EL (cell line): ENCODE data around the gene ALG9.
A peak's percentile ranks its signal among the peaks of the same experiment; 100 is the strongest.

ENCODE experiments used
- DNase-seq: peaks from one replicate; pipeline ENCODE4 v3.0.0-alpha.2; 2016

ALG9 gene

DNA sequence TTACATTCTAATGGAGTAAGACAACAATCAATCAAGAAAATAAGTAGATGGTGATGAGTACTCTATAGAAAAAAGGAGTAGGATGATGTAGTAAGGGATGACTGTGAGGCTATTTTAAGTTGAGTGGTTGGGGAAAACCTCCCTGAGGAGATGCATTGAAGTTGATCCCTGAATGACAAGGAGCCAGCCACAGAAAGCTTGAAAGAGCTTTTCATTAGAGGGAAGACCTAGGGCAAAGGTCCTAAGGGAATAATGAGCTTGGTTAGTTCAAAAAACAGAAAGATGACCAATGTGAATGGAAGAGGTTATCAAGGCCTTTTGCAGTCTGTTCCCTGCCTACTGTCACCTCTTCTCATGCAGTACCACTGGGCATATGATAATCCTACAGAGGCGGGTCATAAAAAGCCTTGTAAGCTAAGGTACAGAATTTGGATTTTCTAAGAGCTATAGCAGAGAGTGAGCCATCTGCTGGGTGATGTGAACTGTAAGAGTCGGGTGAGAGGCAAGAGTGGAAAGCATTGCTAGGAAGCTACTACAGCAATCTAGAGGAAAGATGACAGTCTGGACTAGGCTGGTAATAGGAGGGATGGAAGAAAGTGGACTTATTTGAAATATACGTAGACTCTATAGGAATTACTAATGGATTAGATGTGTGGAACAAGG, 108.3 kb downstream of the ALG9 start:
- no peak for DNase-seq

DNA sequence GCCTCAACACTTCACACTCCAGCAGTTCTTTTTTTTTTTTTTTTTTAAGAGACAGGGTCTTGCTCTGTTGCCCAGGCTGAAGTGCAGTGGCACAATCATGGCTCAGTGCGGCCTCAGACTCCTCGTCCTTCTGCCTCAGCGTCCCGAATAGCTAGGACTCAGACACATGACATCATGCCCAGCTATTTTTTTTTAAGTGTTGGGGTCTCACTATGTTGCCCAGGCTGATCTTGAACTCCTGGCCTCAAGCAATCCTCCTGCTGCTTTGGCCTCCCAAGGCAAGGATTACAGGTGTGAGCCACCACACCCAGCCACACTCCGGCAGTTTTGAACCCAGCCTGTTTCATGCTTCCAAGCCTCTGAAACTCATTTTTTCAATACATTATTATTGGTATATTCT, 108.9 kb downstream of the ALG9 start:
- no peak for DNase-seq

DNA sequence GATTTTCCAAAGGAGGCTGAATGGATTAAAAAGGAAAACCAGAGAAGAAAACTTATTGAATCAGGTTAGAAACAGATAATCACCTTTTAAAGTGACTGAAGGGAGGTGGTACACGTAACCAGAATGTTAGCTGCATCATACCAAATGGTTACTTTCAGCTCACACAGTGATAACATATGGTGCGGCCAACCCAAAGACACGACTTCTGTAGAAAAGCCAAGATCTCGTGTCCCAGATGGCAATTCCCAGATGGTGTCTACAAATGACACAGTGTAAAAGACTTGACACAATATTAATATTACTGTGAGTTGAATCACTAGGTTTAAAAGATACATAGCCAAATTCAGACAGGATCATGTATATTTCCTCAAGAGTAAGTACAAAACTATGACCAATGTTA, 110.3 kb downstream of the ALG9 start:
- no peak for DNase-seq

DNA sequence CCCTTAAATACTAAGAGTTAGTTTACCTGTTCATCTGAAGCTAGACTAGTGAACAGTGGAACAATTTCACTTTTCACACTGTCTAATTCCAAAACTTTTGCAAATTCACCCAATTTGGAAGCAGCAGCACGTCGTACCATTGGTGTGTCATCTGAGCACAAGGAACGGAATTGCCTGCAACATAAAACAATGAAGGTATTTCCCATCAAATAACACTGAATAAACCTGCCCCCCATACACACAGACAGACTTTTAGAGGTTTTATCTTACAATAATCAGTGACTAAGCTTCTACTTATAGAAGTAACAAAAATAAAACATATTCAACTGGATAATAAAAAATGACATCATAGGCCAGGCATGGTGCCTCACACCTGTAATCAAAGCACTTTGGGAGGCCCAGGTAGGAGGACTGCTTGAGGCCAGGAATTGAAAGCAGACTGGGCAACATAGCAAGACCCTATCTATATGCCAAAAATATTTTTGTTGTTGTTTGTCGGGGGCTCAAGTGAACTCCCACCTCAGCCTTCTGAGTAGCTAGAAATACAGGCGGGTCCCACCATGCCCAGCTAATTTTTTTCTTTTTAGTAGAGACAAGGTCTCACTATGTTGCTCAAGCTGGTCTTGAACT, 111.5 kb downstream of the ALG9 start:
- DNase-seq: no peak

GRCh38 chr11:111759376-111759775, 112.0 kb downstream of the ALG9 start:
- no peak for DNase-seq

GRCh38 chr11:111756097-111756496, 115.3 kb downstream of the ALG9 start:
- no peak for DNase-seq

- DNase-seq: no peak
These were observed 121.7 kb downstream of the ALG9 start for GRCh38 chr11:111749646-111750045.

GRCh38 chr11:111748035-111748804, 123.2 kb downstream of the ALG9 start:
- DNase-seq: no peak

DNA sequence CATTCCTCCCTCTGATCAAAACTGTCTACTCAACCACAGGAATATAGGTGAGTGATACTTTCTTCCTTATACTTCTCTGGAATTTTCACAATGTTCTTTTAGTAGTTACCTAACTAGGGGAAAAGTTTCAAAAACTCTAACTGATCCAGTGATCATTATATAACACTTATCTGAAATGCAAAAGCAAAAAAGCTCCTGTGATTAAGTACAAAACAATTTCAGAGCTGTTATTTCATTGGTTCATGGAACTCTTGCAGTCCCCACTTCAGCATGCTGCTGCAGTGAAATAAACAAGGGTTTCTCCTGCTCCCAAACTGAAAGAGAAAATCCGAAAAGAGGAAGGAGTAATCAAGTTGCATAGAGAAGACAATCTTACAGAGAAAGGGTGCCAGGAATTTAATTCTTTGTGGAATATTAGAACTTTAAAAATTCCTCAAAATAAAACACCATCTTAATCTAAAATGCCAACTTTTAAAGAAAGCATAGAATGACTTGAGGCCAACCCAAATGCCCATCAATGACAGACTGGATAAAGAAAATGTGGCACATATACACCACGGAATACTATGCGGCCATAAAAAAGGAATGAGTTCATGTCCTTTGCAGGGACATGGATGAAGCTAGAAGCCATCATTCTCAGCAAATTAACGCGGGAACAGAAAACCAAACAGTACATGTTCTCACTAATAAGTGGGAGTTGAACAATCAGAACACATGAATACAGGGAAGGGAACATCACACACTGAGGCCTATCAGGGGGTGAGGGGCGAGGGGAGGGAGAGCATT, 125.5 kb downstream of the ALG9 start:
- DNase-seq: peak; percentile 61

- DNase-seq: no peak
These were observed 127.7 kb downstream of the ALG9 start for GRCh38 chr11:111743700-111744099.

DNA sequence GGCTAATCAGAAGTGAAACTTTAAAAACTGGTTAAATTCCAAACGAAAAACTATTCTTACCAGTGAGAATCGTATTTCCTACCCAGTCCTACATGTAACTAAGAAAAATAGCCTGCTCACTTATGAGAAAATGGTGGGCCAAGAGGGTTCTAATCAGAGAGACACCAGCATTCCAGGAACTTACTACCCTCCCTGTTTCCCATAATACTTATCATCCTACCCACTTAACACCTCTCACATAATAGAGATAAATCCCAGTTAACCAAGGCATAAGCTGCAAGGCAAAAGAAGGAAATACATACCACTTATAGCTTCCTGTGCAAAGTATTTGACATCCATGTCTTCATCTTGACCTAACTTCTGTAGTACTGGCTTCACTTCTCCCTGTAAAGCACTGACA, 129.6 kb downstream of the ALG9 start:
- no peak for DNase-seq

DNA sequence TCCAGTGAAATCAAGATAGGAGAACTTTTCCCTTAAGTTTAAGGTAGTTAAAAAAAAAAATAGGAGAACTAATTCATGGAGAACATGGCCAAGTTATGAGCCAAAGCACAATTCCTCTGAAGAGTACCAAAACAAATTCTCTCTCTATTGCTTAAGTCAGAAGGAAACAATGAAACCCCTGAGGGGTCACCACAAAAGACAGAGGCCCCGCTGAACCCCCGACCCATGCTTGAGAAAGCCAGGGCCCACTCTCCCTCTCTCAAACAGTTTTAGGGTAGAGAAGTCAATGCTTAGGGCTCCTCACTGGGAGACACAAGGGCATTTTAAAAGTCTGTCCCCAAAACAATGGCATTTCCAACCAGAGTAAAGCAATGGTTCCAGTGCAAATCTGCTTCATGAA, 132.1 kb downstream of the ALG9 start:
- DNase-seq: no peak

DNA sequence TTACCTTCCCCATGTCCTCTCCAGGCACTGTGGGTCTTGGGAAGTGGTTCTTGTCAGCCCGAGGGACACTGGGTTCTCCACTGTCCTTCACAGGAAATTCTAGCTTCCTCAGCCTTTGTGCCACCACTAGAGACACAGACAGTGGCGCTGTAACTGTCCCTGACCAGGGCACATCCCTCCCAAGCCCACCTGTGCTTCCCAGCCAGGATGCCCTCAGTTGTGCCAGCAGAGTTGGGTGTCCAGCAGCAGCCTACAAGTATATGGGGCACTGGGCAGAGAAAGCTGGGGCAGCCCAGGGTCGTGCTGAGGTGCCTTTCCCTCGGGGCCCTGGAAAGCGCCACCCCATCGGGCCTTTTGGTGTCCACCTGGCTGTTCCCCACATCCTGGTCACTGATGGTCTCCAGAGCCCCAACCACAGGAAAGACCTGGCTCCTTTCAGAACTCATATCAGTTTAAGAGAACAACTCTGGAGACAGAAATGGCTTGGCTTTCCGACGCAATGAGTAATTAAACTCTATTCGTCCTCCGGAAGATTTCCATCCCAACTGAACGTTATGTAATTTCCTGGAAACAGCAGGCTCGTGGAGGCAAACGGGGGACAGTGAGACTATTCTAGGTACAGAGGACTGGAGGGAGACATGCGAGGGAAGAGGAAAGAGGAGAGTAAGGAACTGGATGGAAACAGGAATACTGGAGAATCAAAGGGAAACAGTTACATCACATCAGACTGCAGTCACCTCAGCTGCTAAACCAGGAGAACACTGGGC, 133.8 kb downstream of the ALG9 start:
- DNase-seq: no peak

- no peak for DNase-seq
These were observed 134.5 kb downstream of the ALG9 start for GRCh38 chr11:111736621-111737443.
